ENCODE results near the gene COL21A1.

GRCh38 chr6:56220078-56220477 is 27.3 kb downstream of the COL21A1 start:
- TF ChIP-seq EZH2 (IDR thresholded peaks at IDR 0.05; ENCODE audit: insufficient read depth, low read length) (no peak), CTCF (IDR thresholded peaks at IDR 0.05; ENCODE audit: insufficient read depth, low read depth, low read length) (no peak)
